SK-N-SH (cell line): ENCODE data around the gene DSG2. TPM values are rescaled to one million over a fixed set of nuclear protein-coding genes. Genes with fewer than 3 reads are reported as not detected.

Source experiments
- CTCF ChIA-PET: fragments of 300-600, 350-600 bp; formaldehyde crosslinking; extraction: SDS; loops from one replicate; lab custom pipeline; 2021; lab: Yijun Ruan, JAX
- POLR2A ChIA-PET: fragments of 350-600 bp; sonication (Branson Sonifier 250); formaldehyde crosslinking; extraction: SDS; loops from one replicate; lab custom pipeline; 2020; ENCODE audit warnings: antibody characterized with exemption, inconsistent platforms; lab: Yijun Ruan, JAX
- DNase-seq: peaks from one replicate; pipeline ENCODE4 v3.0.0; 2012
- H2AFZ ChIP-seq: fragments of 200-600 bp; sonication (generic); 2 replicates; pipeline ENCODE4 v1.8.1; 2016; ENCODE audit warnings: antibody characterized with exemption, mild to moderate bottlenecking, low read depth
- H3F3A ChIP-seq: fragments of 200-600 bp; sonication (generic); replicated peaks from 2 replicates; pipeline ENCODE3; 2016; ENCODE audit warnings: antibody characterized with exemption, mild to moderate bottlenecking; ENCODE audit not compliant: insufficient read depth
- H3K27ac ChIP-seq, 2 experiments: fragments of 200-500 bp in 1 of 2; fragments of 200-600 bp in 1 of 2; sonication (Bioruptor generic) in 1 of 2; sonication (generic), shearing (Covaris generic) in 1 of 2; 2 replicates each; pipeline versions ENCODE4 v1.5.1 to v1.6.1; 2014 to 2016; ENCODE audit warnings: low read depth in 2 of 2, inconsistent platforms in 1 of 2, low read length in 1 of 2, mild to moderate bottlenecking in 1 of 2, mixed read lengths in 1 of 2
- H3K27me3 ChIP-seq: fragments of 200-600 bp; sonication (generic), shearing (Covaris generic); 2 replicates; pipeline ENCODE4 v1.6.1; 2016; ENCODE audit warnings: mixed run types; ENCODE audit not compliant: insufficient read depth
- H3K36me3 ChIP-seq, 2 experiments: fragments of 200-500 bp in 1 of 2; fragments of 200-600 bp in 1 of 2; sonication (Bioruptor generic) in 1 of 2; sonication (generic) in 1 of 2; replicated peaks in 1 of 2; 2 replicates each; pipeline versions ENCODE3 to v1.5.1; 2014 to 2016; ENCODE audit warnings: low read length in 1 of 2, mild to moderate bottlenecking in 1 of 2; ENCODE audit not compliant: insufficient read depth in 2 of 2, control insufficient read depth in 1 of 2
- H3K4me1 ChIP-seq, 2 experiments: fragments of 200-500 bp in 1 of 2; fragments of 200-600 bp in 1 of 2; sonication (Bioruptor generic) in 1 of 2; sonication (generic), shearing (Covaris generic) in 1 of 2; 2 replicates each; pipeline versions ENCODE4 v1.5.1 to v1.6.1; 2014 to 2016; ENCODE audit warnings: low read depth in 1 of 2, low read length in 1 of 2, mixed run types in 1 of 2; ENCODE audit not compliant: insufficient read depth in 2 of 2, control insufficient read depth in 1 of 2
- H3K4me2 ChIP-seq: fragments of 200-600 bp; sonication (generic), shearing (Covaris generic); 2 replicates; pipeline ENCODE4 v1.6.1; 2017; ENCODE audit warnings: mixed run types
- H3K4me3 ChIP-seq, 2 experiments: fragments of 200-500 bp in 1 of 2; fragments of 200-600 bp in 1 of 2; sonication (Bioruptor generic) in 1 of 2; sonication (generic), shearing (Covaris generic) in 1 of 2; 2 replicates each; pipeline versions ENCODE4 v1.5.1 to v1.8.1; 2014 to 2016; ENCODE audit warnings: low read depth in 2 of 2, inconsistent platforms in 1 of 2, low read length in 1 of 2, mild to moderate bottlenecking in 1 of 2, mixed read lengths in 1 of 2, moderate library complexity in 1 of 2
- H3K79me2 ChIP-seq: fragments of 200-600 bp; sonication (generic); 2 replicates; pipeline ENCODE4 v1.8.1; 2017; ENCODE audit warnings: mild to moderate bottlenecking; ENCODE audit not compliant: insufficient read depth
- H3K9ac ChIP-seq: fragments of 200-600 bp; sonication (generic); 2 replicates; pipeline ENCODE4 v1.6.1; 2017; ENCODE audit warnings: mixed run types
- H3K9me2 ChIP-seq: fragments of 200-600 bp; sonication (generic); 2 replicates; pipeline ENCODE4 v1.6.1; 2017; ENCODE audit warnings: mixed run types
- H3K9me3 ChIP-seq: fragments of 200-600 bp; sonication (generic); 2 replicates; pipeline ENCODE4 v1.6.1; 2017; ENCODE audit warnings: mixed run types, mild to moderate bottlenecking, moderate library complexity
- H4K20me1 ChIP-seq: fragments of 200-600 bp; sonication (generic); 2 replicates; pipeline ENCODE4 v1.6.1; 2017; ENCODE audit warnings: mild to moderate bottlenecking, mixed run types; ENCODE audit not compliant: insufficient read depth
- RAD21 ChIP-seq: IDR thresholded peaks from 2 replicates; pipeline ENCODE4 v1.6.1; 2012; ENCODE audit warnings: mild to moderate bottlenecking, low read length
- WGBS: methylation state at CpG from one replicate; pipeline ENCODE4 v1.1.6; 2017; ENCODE audit warnings: low lambda C conversion rate; 5-methylcytosine and 5-hydroxymethylcytosine counted together
- polyA plus RNA-seq, 3 experiments: library from polyadenylated mRNA; depleted of rRNA; stranded (reverse); fragments of >200 nt; gene quantifications; 2 replicates each; pipeline ENCODE4 v1.2.3, GENCODE V29; 2012
- TF ChIP-seq, protein P1 (sequence below): IDR thresholded peaks from 2 replicates; pipeline ENCODE4 v1.4.0; 2012; ENCODE audit warnings: low read depth, borderline replicate concordance
- TF ChIP-seq, protein P2 (sequence below): fragments of 200-600 bp; sonication (generic); IDR thresholded peaks from 2 replicates; pipeline ENCODE4 v1.6.1; 2017; ENCODE audit warnings: antibody characterized with exemption, mild to moderate bottlenecking, moderate library complexity
- TF ChIP-seq, protein P3 (sequence below): fragments of 150-350 bp; IDR thresholded peaks from 2 replicates; pipeline ENCODE4 v1.6.1; 2017; ENCODE audit warnings: antibody characterized with exemption, low read length, low read depth, borderline replicate concordance
- TF ChIP-seq, protein P4 (sequence below): IDR thresholded peaks from 2 replicates; pipeline ENCODE4 v1.6.1; 2012; ENCODE audit warnings: mild to moderate bottlenecking, low read depth, low read length, moderate library complexity

DSG2 gene
- polyA plus RNA-seq, 1 of the 3 experiments (the other 2 are of a cell fraction): not detected

DNA sequence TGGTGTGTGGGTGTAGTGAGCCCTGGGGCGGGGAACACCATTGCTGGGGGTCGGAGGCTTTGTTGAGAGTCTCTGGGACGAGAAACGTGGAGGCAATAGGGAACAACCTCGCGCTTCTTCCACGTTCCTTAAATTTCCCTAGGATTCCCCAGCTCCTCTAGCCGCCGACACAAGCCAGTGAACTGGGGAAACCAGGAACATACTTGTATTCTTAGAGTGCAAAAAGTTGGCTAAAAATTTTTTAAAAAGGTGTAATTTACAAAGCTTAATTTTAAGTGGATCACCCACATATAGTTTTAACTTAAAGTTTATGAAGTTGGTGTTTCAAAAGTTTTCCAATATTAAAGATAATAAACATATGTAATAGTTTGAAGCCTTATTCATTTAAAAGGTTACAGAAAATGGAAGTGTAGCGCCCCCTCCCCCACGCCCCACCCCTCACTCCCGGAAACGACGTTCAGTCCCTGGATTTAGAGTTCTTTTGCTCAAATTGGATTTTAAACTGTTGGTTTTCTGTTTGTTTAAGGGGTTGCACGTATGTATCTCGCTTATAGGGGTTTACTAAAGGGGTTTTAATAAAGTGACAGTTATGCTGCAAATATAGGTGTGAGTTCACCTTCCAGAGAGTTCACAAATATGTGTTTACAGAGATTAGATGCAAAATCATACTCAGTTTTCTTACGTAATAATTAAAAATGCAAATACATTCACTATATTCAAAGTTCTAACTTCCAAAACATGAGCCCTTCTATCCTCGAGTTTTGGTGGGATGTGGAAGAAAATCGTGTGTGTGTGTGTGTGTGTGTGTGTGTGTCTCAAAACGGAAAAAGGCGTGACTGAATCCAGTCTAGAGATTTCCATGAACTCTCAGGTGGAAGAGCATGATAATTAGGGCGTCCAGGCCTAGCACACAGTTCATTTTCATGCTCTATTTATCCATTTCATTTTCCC is 872 bp downstream of the DSG2 start:
- TF ChIP-seq RAD21: no peak
- TF ChIP-seq, protein P1, sequence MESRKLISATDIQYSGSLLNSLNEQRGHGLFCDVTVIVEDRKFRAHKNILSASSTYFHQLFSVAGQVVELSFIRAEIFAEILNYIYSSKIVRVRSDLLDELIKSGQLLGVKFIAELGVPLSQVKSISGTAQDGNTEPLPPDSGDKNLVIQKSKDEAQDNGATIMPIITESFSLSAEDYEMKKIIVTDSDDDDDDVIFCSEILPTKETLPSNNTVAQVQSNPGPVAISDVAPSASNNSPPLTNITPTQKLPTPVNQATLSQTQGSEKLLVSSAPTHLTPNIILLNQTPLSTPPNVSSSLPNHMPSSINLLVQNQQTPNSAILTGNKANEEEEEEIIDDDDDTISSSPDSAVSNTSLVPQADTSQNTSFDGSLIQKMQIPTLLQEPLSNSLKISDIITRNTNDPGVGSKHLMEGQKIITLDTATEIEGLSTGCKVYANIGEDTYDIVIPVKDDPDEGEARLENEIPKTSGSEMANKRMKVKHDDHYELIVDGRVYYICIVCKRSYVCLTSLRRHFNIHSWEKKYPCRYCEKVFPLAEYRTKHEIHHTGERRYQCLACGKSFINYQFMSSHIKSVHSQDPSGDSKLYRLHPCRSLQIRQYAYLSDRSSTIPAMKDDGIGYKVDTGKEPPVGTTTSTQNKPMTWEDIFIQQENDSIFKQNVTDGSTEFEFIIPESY: no peak
- TF ChIP-seq, protein P2, sequence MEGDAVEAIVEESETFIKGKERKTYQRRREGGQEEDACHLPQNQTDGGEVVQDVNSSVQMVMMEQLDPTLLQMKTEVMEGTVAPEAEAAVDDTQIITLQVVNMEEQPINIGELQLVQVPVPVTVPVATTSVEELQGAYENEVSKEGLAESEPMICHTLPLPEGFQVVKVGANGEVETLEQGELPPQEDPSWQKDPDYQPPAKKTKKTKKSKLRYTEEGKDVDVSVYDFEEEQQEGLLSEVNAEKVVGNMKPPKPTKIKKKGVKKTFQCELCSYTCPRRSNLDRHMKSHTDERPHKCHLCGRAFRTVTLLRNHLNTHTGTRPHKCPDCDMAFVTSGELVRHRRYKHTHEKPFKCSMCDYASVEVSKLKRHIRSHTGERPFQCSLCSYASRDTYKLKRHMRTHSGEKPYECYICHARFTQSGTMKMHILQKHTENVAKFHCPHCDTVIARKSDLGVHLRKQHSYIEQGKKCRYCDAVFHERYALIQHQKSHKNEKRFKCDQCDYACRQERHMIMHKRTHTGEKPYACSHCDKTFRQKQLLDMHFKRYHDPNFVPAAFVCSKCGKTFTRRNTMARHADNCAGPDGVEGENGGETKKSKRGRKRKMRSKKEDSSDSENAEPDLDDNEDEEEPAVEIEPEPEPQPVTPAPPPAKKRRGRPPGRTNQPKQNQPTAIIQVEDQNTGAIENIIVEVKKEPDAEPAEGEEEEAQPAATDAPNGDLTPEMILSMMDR: no peak
- TF ChIP-seq, protein P3, sequence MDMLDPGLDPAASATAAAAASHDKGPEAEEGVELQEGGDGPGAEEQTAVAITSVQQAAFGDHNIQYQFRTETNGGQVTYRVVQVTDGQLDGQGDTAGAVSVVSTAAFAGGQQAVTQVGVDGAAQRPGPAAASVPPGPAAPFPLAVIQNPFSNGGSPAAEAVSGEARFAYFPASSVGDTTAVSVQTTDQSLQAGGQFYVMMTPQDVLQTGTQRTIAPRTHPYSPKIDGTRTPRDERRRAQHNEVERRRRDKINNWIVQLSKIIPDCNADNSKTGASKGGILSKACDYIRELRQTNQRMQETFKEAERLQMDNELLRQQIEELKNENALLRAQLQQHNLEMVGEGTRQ: no peak
- TF ChIP-seq, protein P4, sequence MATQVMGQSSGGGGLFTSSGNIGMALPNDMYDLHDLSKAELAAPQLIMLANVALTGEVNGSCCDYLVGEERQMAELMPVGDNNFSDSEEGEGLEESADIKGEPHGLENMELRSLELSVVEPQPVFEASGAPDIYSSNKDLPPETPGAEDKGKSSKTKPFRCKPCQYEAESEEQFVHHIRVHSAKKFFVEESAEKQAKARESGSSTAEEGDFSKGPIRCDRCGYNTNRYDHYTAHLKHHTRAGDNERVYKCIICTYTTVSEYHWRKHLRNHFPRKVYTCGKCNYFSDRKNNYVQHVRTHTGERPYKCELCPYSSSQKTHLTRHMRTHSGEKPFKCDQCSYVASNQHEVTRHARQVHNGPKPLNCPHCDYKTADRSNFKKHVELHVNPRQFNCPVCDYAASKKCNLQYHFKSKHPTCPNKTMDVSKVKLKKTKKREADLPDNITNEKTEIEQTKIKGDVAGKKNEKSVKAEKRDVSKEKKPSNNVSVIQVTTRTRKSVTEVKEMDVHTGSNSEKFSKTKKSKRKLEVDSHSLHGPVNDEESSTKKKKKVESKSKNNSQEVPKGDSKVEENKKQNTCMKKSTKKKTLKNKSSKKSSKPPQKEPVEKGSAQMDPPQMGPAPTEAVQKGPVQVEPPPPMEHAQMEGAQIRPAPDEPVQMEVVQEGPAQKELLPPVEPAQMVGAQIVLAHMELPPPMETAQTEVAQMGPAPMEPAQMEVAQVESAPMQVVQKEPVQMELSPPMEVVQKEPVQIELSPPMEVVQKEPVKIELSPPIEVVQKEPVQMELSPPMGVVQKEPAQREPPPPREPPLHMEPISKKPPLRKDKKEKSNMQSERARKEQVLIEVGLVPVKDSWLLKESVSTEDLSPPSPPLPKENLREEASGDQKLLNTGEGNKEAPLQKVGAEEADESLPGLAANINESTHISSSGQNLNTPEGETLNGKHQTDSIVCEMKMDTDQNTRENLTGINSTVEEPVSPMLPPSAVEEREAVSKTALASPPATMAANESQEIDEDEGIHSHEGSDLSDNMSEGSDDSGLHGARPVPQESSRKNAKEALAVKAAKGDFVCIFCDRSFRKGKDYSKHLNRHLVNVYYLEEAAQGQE: no peak
- H3K4me1 ChIP-seq: peaks cover 0 to 4% of the 10 kb centered on the region in 2 experiments; a peak in 1 of 4 replicates
- no peaks in the 10 kb centered on the region for H4K20me1 ChIP-seq
- H3K27ac ChIP-seq: no peak overlapping the region
- peaks cover 67% of the 10 kb centered on the region for H3K27me3 ChIP-seq
- CTCF ChIA-PET: no interaction called here
- H3K9me2 ChIP-seq: no peaks in the 10 kb centered on the region
- POLR2A ChIA-PET: no interaction called here
- no peaks in the 10 kb centered on the region for H3K36me3 ChIP-seq
- H3K79me2 ChIP-seq: no peaks in the 10 kb centered on the region
- H3K9me3 ChIP-seq: no peaks in the 10 kb centered on the region
- H2AFZ ChIP-seq: 0 out of 2 replicates have a peak overlapping the region, but pooled peaks have one; percentile 63
- WGBS: 4% methylated on average over 22 of the region's 22 CpGs
- H3K9ac ChIP-seq: no peak overlapping the region
- peak overlapping the region; percentile 38 to 47; a peak in 3 of 4 replicates for H3K4me3 ChIP-seq
- H3F3A ChIP-seq: no peaks in the 10 kb centered on the region
- peak overlapping the region; percentile 75 for H3K4me2 ChIP-seq
- no peak for DNase-seq
